Smooth muscle cell (in vitro differentiated cells): ENCODE data around the gene RRAS2. TPM values are rescaled to one million over a fixed set of nuclear protein-coding genes. Genes with fewer than 3 reads are reported as not detected.

Source experiments
- DNase-seq: peaks from one replicate; lab custom pipeline; 2025; ENCODE audit not compliant: unreplicated experiment; lab: John Stamatoyannopoulos, UW
- H2AFZ ChIP-seq: fragments of 200-600 bp; sonication (generic); 2 replicates; pipeline ENCODE4 v1.6.0; 2016; ENCODE audit warnings: antibody characterized with exemption, low read depth, mild to moderate bottlenecking
- H3F3A ChIP-seq: fragments of 200-600 bp; sonication (generic); 2 replicates; pipeline ENCODE4 v1.6.0; 2017; ENCODE audit warnings: antibody characterized with exemption, low read depth
- H3K27ac ChIP-seq: fragments of 200-600 bp; sonication (generic); 2 replicates; pipeline ENCODE4 v1.5.1; 2016; ENCODE audit warnings: low read depth, mild to moderate bottlenecking
- H3K27me3 ChIP-seq: fragments of 200-600 bp; sonication (generic); 2 replicates; pipeline ENCODE4 v1.6.1; 2016; ENCODE audit warnings: low read depth, mild to moderate bottlenecking
- H3K36me3 ChIP-seq: fragments of 200-600 bp; sonication (generic); 2 replicates; pipeline ENCODE4 v1.5.1; 2016; ENCODE audit warnings: low read depth
- H3K4me1 ChIP-seq: fragments of 200-600 bp; sonication (generic); 2 replicates; pipeline ENCODE4 v1.5.1; 2016; ENCODE audit warnings: low read depth
- H3K4me2 ChIP-seq: fragments of 200-600 bp; sonication (generic); 2 replicates; pipeline ENCODE4 v1.6.0; 2016; ENCODE audit warnings: mild to moderate bottlenecking
- H3K4me3 ChIP-seq: fragments of 200-600 bp; sonication (generic); 2 replicates; pipeline ENCODE4 v1.5.1; 2016; ENCODE audit warnings: mild to moderate bottlenecking
- H3K79me2 ChIP-seq: fragments of 200-600 bp; sonication (generic); 2 replicates; pipeline ENCODE4 v1.6.0; 2016; ENCODE audit warnings: low read depth, mild to moderate bottlenecking
- H3K9ac ChIP-seq: fragments of 200-600 bp; sonication (generic); 2 replicates; pipeline ENCODE4 v1.6.0; 2016; ENCODE audit warnings: low read depth
- H3K9me3 ChIP-seq: fragments of 200-600 bp; sonication (generic); replicated peaks from 2 replicates; pipeline ENCODE4 v1.5.1; 2016; ENCODE audit warnings: low read depth
- H4K20me1 ChIP-seq: fragments of 200-600 bp; sonication (generic); 2 replicates; pipeline ENCODE4 v1.6.0; 2016; ENCODE audit warnings: low read depth
- WGBS: methylation state at CpG from one replicate; pipeline ENCODE4 v1.1.7; 2016; ENCODE audit warnings: low lambda C conversion rate; 5-methylcytosine and 5-hydroxymethylcytosine counted together
- polyA plus RNA-seq: library from polyadenylated mRNA; unstranded; fragments of >200 nt; fragmentation: Nextera tagmentation; extraction: Ambion mirVana; gene quantifications from 2 replicates; pipeline ENCODE4 v1.2.1, GENCODE V29; 2016
- total RNA-seq: library from RNA; depleted of rRNA; stranded (reverse); fragments of >200 nt; gene quantifications from 2 replicates; pipeline ENCODE4 v1.2.3, GENCODE V29; 2014
- TF ChIP-seq, protein P1 (sequence below): fragments of 200-600 bp; sonication (generic); IDR thresholded peaks from 2 replicates; pipeline ENCODE4 v1.5.1; 2017; ENCODE audit warnings: borderline replicate concordance, mild to moderate bottlenecking, antibody characterized with exemption; ENCODE audit not compliant: insufficient read depth, poor library complexity, severe bottlenecking

RRAS2 gene
- total and polyA plus RNA-seq, 2 experiments from 2014 or later = 27.3 to 53.6 TPM

DNA sequence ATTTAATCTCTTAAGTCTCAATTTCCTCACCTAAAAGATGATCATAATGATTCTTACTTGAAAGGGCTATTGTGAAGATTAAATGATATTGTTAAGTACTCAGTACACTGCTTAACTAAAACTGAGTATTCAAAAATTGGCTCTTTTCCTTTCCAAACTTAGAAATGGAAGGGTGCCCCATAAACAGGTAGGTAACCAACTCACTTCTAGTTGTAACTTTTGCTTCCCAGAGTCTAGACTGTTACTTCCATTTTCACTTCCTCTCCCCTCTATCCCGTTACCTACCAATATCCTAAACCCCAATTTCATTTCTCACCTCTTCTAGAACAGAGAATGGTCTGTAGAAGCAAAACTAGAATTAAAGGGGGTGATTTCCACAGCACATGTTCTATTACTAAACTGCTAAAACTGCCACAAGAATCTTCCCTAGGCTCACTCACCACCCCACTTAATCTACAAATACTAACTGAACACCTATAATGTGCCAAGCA lies 50.0 kb downstream of the RRAS2 start:
- Histone ChIP-seq H3K4me2 (no peak overlapping the region), H3K9me3 (no peaks in the 10 kb centered on the region), H4K20me1 (peaks cover 97% of the 10 kb centered on the region), H3K9ac (no peak overlapping the region), H3K4me1 (peaks cover 27% of the 10 kb centered on the region), H3K27me3 (no peaks in the 10 kb centered on the region), H3K4me3 (no peak overlapping the region), H2AFZ (no peak overlapping the region), H3K36me3 (no peaks in the 10 kb centered on the region), H3K27ac (no peak overlapping the region), H3F3A (no peaks in the 10 kb centered on the region), H3K79me2 (peaks cover 31% of the 10 kb centered on the region)
- DNase-seq = no peak
- TF ChIP-seq, protein P1, sequence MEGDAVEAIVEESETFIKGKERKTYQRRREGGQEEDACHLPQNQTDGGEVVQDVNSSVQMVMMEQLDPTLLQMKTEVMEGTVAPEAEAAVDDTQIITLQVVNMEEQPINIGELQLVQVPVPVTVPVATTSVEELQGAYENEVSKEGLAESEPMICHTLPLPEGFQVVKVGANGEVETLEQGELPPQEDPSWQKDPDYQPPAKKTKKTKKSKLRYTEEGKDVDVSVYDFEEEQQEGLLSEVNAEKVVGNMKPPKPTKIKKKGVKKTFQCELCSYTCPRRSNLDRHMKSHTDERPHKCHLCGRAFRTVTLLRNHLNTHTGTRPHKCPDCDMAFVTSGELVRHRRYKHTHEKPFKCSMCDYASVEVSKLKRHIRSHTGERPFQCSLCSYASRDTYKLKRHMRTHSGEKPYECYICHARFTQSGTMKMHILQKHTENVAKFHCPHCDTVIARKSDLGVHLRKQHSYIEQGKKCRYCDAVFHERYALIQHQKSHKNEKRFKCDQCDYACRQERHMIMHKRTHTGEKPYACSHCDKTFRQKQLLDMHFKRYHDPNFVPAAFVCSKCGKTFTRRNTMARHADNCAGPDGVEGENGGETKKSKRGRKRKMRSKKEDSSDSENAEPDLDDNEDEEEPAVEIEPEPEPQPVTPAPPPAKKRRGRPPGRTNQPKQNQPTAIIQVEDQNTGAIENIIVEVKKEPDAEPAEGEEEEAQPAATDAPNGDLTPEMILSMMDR = no peak
- 89% methylated on average over 1 of the region's 1 CpG for WGBS

DNA sequence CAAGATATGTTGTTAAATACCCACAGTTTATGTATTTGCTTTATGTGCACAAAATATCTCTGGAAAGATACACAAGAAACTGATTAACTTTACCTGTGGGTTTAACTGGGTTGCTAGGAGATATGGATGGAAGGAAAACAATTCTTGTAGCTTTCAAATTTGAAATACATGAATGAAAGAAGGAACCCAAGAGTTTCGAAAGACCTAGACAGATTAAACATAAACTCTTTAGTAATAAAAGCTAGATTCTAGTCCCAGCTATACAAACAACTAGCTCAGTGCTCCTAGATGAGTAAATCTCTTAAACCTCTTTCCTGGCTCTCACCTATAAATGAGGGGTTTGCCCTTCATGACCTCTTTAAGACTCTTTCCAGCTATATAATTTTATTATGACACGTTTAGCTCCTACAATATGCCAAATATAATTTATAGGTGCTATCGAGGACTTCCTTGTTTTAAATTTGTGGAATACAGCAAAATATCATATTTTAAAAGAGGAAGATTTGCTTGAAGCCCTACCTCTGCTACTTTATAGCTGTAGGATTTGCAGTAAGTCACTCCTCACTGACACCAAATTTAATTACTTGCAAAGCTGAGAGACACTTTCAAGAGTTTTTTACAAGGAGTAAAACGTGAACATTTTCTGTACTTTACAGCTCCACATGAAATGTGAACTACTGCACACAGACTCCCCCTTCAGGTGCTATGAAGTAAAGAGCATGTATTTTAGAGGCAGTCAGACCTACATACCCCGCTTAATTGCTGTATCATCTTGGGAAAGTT lies 50.7 kb downstream of the RRAS2 start:
- 42% methylated on average over 5 of the region's 5 CpGs for WGBS
- no peaks in the 10 kb centered on the region for H3F3A ChIP-seq
- no peaks in the 10 kb centered on the region for H3K36me3 ChIP-seq
- no peak overlapping the region for H2AFZ ChIP-seq
- peak overlapping the region; percentile 18 for H3K4me2 ChIP-seq
- no peaks in the 10 kb centered on the region for H3K9me3 ChIP-seq
- DNase-seq = no peak
- H3K4me3 ChIP-seq = peak overlapping the region; percentile 10
- H3K27me3 ChIP-seq = no peaks in the 10 kb centered on the region
- no peak overlapping the region for H3K27ac ChIP-seq
- H3K79me2 ChIP-seq = peaks cover 27% of the 10 kb centered on the region
- no peak overlapping the region for H3K9ac ChIP-seq
- TF ChIP-seq, protein P1 = peak; percentile 48
- H4K20me1 ChIP-seq = peaks cover 97% of the 10 kb centered on the region
- H3K4me1 ChIP-seq = peaks cover 21% of the 10 kb centered on the region

DNA sequence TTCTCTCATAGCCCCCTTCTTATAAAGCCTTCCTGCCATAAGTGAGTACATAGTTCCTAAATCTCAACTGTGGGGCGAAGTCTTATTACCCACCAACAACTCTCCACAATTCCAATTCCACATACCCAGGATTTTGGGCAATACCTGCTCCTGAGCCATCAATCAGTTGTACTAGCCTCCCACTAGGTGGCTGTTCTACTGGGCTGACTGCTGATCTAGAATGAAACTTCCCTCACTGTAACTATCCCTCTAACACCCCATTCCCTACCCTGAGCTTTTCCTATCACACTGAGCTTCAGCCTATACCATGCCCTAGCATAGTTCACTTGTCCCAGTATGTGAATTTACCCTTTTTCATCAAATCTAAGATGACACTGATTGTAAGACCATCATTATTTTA lies 52.5 kb downstream of the RRAS2 start:
- H2AFZ ChIP-seq = no peak overlapping the region
- H3K4me2 ChIP-seq = no peak overlapping the region
- no peak overlapping the region for H3K27ac ChIP-seq
- TF ChIP-seq, protein P1 = no peak
- no peaks in the 10 kb centered on the region for H3K27me3 ChIP-seq
- 100% methylated on average over 1 of the region's 1 CpG for WGBS
- H3K9me3 ChIP-seq = no peaks in the 10 kb centered on the region
- no peaks in the 10 kb centered on the region for H3K36me3 ChIP-seq
- H3K9ac ChIP-seq = no peak overlapping the region
- peaks cover 41% of the 10 kb centered on the region for H3K79me2 ChIP-seq
- H3K4me1 ChIP-seq = peaks cover 15% of the 10 kb centered on the region
- H4K20me1 ChIP-seq = peaks cover 88% of the 10 kb centered on the region
- no peaks in the 10 kb centered on the region for H3F3A ChIP-seq
- no peak overlapping the region for H3K4me3 ChIP-seq
- DNase-seq = no peak
